Upper lobe of left lung (tissue), 4 donors: ENCODE measurements around the gene SOX11.

ENCODE experiments used
- EP300 ChIP-seq, 4 donors: sonication (generic); formaldehyde crosslinking; IDR thresholded peaks; one replicate each; pipeline ENCODE4 v1.5.1; 2017; ENCODE audit warnings: antibody characterized with exemption in 4 of 4, control low read depth in 2 of 4
- TF ChIP-seq, protein P1 (sequence below), 6 experiments: fragments of 450-650 bp in 4 of 6; fragments of 200-600 bp in 2 of 6; sonication (generic) in 2 of 6; IDR thresholded peaks; one replicate each; pipeline ENCODE4 v1.5.1; 2016 to 2019; ENCODE audit warnings: antibody characterized with exemption in 6 of 6

DNA sequence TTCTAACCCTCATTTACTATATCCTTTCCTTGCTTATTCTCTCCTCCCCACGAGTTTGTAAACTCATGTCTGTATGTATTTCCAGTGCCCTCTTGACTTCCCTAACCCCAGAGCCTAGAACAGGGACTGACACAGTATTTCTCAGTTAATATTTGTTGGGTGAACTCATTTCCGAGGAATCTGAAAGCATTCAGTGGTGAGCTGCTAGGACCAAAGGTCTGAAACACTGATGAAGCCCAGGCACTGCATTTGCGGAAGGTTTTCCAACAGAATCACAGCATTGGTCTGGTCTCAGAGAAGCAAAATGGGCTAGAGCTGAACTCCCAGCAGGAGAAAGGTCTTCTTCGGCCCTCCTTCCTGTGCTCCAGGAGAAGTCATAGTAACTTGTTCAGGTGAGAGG lies 56.8 kb downstream of the SOX11 start:
- no peak for TF ChIP-seq EP300 (IDR thresholded peaks at IDR 0.05)
- TF ChIP-seq, protein P1, sequence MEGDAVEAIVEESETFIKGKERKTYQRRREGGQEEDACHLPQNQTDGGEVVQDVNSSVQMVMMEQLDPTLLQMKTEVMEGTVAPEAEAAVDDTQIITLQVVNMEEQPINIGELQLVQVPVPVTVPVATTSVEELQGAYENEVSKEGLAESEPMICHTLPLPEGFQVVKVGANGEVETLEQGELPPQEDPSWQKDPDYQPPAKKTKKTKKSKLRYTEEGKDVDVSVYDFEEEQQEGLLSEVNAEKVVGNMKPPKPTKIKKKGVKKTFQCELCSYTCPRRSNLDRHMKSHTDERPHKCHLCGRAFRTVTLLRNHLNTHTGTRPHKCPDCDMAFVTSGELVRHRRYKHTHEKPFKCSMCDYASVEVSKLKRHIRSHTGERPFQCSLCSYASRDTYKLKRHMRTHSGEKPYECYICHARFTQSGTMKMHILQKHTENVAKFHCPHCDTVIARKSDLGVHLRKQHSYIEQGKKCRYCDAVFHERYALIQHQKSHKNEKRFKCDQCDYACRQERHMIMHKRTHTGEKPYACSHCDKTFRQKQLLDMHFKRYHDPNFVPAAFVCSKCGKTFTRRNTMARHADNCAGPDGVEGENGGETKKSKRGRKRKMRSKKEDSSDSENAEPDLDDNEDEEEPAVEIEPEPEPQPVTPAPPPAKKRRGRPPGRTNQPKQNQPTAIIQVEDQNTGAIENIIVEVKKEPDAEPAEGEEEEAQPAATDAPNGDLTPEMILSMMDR (IDR thresholded peaks at IDR 0.05) = no peak
